Body of pancreas (tissue), 4 donors: ENCODE measurements around the gene FANCD2OS. TPM values are rescaled to one million over a fixed set of nuclear protein-coding genes. Genes with fewer than 3 reads are reported as not detected.
A peak's percentile ranks its signal among the peaks of the same experiment; 100 is the strongest.
"Not testable (repeated sequence)": the region's sequence is repeated elsewhere in the genome, so short reads cannot be mapped to it uniquely, and the experiment has no call there.

ENCODE experiments used
- ATAC-seq: fragments of 150-250 bp; one replicate; pipeline ENCODE4 v1.9.1; 2016
- DNase-seq, 4 donors: peaks; one replicate each; pipeline ENCODE4 v3.0.0-alpha.2; 2019
- H3K27ac ChIP-seq, 4 donors: fragments of 200-600 bp; sonication (generic); 1 replicate in 3 of 4; 2 replicates in 1 of 4; pipeline versions ENCODE4 v1.5.1 to v1.6.1; 2016 to 2019; ENCODE audit warnings: mild to moderate bottlenecking in 1 of 4, mixed read lengths in 1 of 4, moderate library complexity in 1 of 4
- H3K27me3 ChIP-seq, 2 donors: fragments of 200-600 bp; sonication (generic); one replicate each; pipeline ENCODE4 v1.6.0; 2016; ENCODE audit warnings: mild to moderate bottlenecking in 1 of 2
- H3K36me3 ChIP-seq, 2 donors: fragments of 200-600 bp; sonication (generic); replicated peaks in 1 of 2; 2 replicates each; pipeline ENCODE4 v1.5.1; 2016; ENCODE audit warnings: low read depth in 2 of 2; ENCODE audit not compliant: insufficient read depth in 1 of 2
- H3K4me1 ChIP-seq: fragments of 200-600 bp; sonication (generic); one replicate; pipeline ENCODE4 v1.6.0; 2016
- H3K4me3 ChIP-seq, 2 donors: fragments of 200-600 bp; sonication (generic); 1 replicate in 1 of 2; 2 replicates in 1 of 2; pipeline ENCODE4 v1.5.1; 2016 to 2019
- H3K9me3 ChIP-seq, 3 donors: fragments of 200-600 bp; sonication (generic); 1 replicate in 2 of 3; 2 replicates in 1 of 3; pipeline ENCODE4 v1.5.1; 2016
- POLR2A ChIP-seq, 3 donors: fragments of 450-650 bp; IDR thresholded peaks; one replicate each; pipeline ENCODE4 v1.6.1; 2016; ENCODE audit warnings: antibody characterized with exemption in 3 of 3, mild to moderate bottlenecking in 2 of 3
- WGBS, 2 donors: methylation state at CpG; one replicate each; pipeline ENCODE4 v1.1.5; 2017; 5-methylcytosine and 5-hydroxymethylcytosine counted together
- intact Hi-C: fragments of 100-400 bp; cut with DNase I; formaldehyde crosslinking; loops from one replicate; pipeline ENCODE4 v1.15.1; 2023
- total RNA-seq, 2 donors: library from RNA; depleted of rRNA; stranded (reverse); fragments of >200 nt; gene quantifications; one replicate each; pipeline ENCODE4 v1.1.0, GENCODE V29; 2016
- TF ChIP-seq, protein P1 (sequence below), 7 experiments: fragments of 450-650 bp in 4 of 7; fragments of 200-600 bp in 3 of 7; sonication (generic) in 3 of 7; IDR thresholded peaks; one replicate each; pipeline ENCODE4 v1.5.1; 2016 to 2019; ENCODE audit warnings: antibody characterized with exemption in 7 of 7

The FANCD2OS gene
- total RNA-seq, 2 donors from 2014 or later: not detected

DNA sequence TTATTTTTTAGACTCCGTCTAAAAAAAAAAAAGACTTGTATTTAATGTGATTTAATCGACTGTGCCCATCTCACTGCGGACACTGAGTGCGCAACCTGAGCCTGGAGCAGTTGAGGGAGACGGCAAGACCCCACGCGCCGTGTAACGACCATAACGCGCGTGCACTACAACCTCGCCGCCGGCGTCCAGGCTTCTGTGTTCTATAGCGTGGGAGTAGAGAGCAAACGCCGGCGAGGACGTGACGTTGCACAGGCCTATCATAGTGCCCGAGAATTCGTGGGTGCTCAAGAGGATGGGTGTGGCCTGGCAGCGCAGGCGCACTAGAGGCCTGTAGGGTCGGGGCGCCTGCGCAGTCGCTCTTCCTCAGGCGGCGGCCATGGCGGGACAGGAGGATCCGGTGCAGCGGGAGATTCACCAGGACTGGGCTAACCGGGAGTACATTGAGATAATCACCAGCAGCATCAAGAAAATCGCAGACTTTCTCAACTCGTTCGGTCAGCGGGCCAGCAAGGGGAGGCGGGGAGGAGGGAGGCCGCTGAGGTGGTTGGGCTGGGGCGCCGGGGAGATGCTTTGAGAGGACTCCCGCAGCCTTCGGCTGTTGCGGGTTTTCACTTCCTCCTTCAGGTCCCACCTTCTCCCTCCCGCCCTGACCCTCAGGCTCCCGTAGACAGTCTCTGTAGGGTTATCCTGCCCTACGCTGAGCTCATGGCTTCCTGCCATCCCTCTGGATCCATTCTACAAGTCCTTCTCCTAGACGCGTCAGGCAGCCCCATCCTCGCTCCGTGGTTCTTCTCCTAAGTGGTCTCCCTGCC, 7.5 kb upstream of the FANCD2OS start, which contains the start of gene BRK1:
Gene BRK1, plus strand, starts transcription at position 350 of the 812 bp plus-strand sequence. Its CDS starts 27 bp downstream, at position 377.
- Histone ChIP-seq H3K27ac (peak within 1 kb of the TSS; percentile 55 to 84 (median 67)), H3K36me3 (no peaks in the 10 kb centered on the region), H3K27me3 (no peaks in the 10 kb centered on the region), H3K4me1 (peaks cover 23% of the 10 kb centered on the region), H3K9me3 (no peaks in the 10 kb centered on the region), H3K4me3 (peak within 1 kb of the TSS; percentile 87 to 88)
- intact Hi-C loops: no loop called here
- TF ChIP-seq, protein P1, sequence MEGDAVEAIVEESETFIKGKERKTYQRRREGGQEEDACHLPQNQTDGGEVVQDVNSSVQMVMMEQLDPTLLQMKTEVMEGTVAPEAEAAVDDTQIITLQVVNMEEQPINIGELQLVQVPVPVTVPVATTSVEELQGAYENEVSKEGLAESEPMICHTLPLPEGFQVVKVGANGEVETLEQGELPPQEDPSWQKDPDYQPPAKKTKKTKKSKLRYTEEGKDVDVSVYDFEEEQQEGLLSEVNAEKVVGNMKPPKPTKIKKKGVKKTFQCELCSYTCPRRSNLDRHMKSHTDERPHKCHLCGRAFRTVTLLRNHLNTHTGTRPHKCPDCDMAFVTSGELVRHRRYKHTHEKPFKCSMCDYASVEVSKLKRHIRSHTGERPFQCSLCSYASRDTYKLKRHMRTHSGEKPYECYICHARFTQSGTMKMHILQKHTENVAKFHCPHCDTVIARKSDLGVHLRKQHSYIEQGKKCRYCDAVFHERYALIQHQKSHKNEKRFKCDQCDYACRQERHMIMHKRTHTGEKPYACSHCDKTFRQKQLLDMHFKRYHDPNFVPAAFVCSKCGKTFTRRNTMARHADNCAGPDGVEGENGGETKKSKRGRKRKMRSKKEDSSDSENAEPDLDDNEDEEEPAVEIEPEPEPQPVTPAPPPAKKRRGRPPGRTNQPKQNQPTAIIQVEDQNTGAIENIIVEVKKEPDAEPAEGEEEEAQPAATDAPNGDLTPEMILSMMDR (IDR thresholded peaks at IDR 0.05): peak in 2 of 7 experiments; percentile 17 to 18
- TF ChIP-seq POLR2A (IDR thresholded peaks at IDR 0.05): peak; percentile 88 to 97 (median 95)
- WGBS, 2 donors: 0 to 1% methylated on average over 31 to 53 of the region's 54 CpGs
- ATAC-seq (peak; percentile 100), DNase-seq (peak; percentile 94 to 97 (median 97))

DNA sequence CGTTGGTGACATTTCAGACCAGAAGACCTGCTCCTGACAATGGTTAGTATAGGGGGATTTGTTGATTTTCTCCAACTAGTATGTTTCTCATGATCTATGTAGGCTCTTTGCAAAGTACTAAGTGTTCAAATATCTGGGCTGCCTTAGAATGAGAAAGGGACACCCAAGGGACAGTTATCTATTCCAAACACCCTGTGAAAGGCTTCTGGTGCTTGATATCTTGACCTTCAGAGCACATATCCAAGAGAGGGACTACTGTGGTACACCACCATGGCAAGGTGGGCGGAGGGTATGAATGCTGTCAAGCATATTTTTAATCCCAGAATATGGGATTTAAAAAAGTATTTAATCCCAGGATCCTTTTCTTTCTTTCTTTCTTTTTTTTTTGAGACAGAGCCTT, 1.1 kb downstream of the FANCD2OS start:
- H3K27ac ChIP-seq: no peak overlapping the region

DNA sequence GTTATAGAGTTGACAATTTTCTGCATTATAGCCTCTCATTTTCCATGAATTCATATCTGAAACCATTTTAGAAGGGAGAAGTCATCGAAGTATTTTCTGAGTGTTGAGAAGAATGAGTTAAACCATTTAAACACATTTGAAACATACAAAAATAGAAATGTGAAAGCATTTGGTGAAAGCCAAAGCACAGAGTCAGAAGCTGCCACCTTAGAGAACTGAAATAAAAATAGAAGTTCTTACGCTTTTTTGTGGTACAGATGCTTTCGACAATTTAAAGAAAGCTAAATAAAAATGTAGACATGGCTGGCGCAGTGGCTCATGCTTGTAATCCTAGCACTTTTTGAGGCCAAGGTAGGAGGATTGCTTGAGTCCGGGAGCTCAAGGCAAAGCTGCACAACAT, 9.0 kb downstream of the FANCD2OS start:
- intact Hi-C loops: no loop called here
- TF ChIP-seq POLR2A (IDR thresholded peaks at IDR 0.05): no peak
- TF ChIP-seq, protein P1 (IDR thresholded peaks at IDR 0.05): no peak
- Histone ChIP-seq H3K4me1 (no peaks in the 10 kb centered on the region), H3K27ac (no peak overlapping the region), H3K4me3 (no peak overlapping the region), H3K9me3 (no peaks in the 10 kb centered on the region), H3K36me3 (no peaks in the 10 kb centered on the region), H3K27me3 (no peaks in the 10 kb centered on the region)
- ATAC-seq (no peak), DNase-seq (no peak)
- 94 to 95% methylated on average over 5 of the region's 5 CpGs for WGBS, 2 donors

More for the DNA sequence above, 1.1 kb downstream of the FANCD2OS start:
- DNase-seq (no peak), ATAC-seq (no peak)
- intact Hi-C loops: no loop called here
- 61 to 64% methylated on average over 2 of the region's 2 CpGs for WGBS, 2 donors
- Histone ChIP-seq H3K4me1 (no peaks in the 10 kb centered on the region), H3K4me3 (no peak overlapping the region), H3K9me3 (no peaks in the 10 kb centered on the region), H3K27me3 (no peaks in the 10 kb centered on the region), H3K36me3 (no peaks in the 10 kb centered on the region)
- no peak for TF ChIP-seq POLR2A (IDR thresholded peaks at IDR 0.05)
- TF ChIP-seq, protein P1 (IDR thresholded peaks at IDR 0.05): no peak

DNA sequence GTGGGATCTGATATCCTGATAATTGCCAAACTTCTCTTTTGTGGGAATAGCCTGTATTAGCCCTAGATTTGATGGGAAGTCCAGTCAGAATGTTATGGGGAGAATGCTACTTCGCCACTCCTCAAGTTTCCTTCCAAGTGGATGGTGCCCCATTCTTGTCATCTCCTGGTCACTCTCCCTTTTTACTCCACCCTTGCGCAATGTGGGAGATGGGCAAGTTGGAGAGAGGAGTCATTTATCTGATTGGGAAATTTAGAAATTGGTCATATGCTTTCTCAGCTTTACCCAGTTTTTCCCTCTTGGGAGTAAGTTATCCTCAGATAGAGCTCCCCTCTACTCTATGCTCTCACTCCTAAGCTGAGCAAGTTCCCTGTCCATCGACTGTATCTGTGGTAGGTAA, 14.4 kb downstream of the FANCD2OS start:
- Histone ChIP-seq H3K27ac (no peak overlapping the region), H3K4me1 (peaks cover 9% of the 10 kb centered on the region), H3K4me3 (no peak overlapping the region), H3K36me3 (no peaks in the 10 kb centered on the region), H3K27me3 (no peaks in the 10 kb centered on the region), H3K9me3 (no peaks in the 10 kb centered on the region)
- intact Hi-C loops: no loop called here
- no peak for DNase-seq
- no peak for ATAC-seq
- TF ChIP-seq, protein P1 (IDR thresholded peaks at IDR 0.05): no peak
- no peak for TF ChIP-seq POLR2A (IDR thresholded peaks at IDR 0.05)
- WGBS, 2 donors: 92 to 96% methylated on average over 3 of the region's 3 CpGs

DNA sequence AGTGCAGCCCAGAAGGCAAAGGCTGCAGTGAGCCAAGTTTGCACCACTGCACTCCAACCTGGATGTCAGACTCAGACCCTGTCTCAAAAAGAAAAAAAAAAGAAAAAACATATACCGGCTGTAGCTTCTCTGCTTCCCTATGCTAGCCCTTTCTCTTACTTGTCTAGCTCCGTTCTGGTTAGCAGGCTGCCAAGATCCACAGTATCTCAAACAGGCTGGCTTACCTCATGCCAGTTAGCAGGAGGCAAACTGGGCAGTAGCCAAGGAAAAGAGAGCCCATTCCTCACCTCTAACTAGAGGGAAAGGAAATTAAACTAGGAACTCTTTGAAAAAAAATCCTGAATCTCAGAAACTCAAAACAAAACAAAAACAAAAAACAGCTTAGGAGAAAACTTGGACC, 16.7 kb downstream of the FANCD2OS start:
- H3K9me3 ChIP-seq, H3K4me3 ChIP-seq, H3K36me3 ChIP-seq, H3K4me1 ChIP-seq, intact Hi-C loops, DNase-seq, H3K27me3 ChIP-seq: not testable (repeated sequence)
- peak; percentile 45 for ATAC-seq
- peak overlapping the region in 1 of 4 donors; percentile 34 for H3K27ac ChIP-seq
- WGBS, 2 donors: 28 to 54% methylated on average over 2 of the region's 2 CpGs

DNA sequence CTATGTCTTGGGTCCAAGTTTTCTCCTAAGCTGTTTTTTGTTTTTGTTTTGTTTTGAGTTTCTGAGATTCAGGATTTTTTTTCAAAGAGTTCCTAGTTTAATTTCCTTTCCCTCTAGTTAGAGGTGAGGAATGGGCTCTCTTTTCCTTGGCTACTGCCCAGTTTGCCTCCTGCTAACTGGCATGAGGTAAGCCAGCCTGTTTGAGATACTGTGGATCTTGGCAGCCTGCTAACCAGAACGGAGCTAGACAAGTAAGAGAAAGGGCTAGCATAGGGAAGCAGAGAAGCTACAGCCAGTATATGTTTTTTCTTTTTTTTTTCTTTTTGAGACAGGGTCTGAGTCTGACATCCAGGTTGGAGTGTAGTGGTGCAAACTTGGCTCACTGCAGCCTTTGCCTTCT, 17.3 kb downstream of the FANCD2OS start:
- peak; percentile 68 for ATAC-seq
- H3K4me3 ChIP-seq, H3K4me1 ChIP-seq, intact Hi-C loops, H3K9me3 ChIP-seq, H3K27me3 ChIP-seq, DNase-seq, H3K36me3 ChIP-seq: not testable (repeated sequence)
- H3K27ac ChIP-seq: peak overlapping the region in 2 of 4 donors; percentile 2 to 34
- WGBS, 2 donors: no CpG with 5 or more reads among the region's 1 CpG
